ENCODE data around the gene INHBA.

INHBA gene

GRCh38 chr7:41702635-41703371, at the start of gene INHBA:
Gene INHBA (minus strand): TSS chr7:41703090. CDS start chr7:41700374, 2,716 bp downstream.
- DNase-seq (ENCODE audit: low read depth in 3 of 3): no peak

DNA sequence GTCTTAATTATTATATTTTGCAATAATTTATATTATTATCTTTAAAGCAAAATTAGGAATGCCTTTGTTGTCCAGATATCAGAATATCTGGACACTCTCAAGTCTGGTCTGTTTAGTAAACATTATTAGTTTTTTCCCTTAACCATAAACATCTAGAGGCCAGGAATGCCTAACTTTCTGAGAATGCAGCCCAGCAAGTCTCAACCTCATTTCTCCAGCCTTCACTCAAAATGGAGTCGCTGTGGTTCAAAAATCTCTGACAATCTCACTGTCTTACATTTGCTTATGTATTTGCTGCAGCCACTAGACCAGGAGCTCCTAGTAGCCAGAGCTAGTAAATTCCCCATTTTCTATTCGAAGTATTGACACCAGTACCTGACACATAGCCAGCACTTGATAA, 49.7 kb upstream of the INHBA start:
- DNase-seq (ENCODE audit: low read depth in 3 of 3): no peak

- no peak for DNase-seq (ENCODE audit: low read depth in 3 of 3)
These were observed 48.0 kb upstream of the INHBA start for GRCh38 chr7:41750661-41751540.

DNA sequence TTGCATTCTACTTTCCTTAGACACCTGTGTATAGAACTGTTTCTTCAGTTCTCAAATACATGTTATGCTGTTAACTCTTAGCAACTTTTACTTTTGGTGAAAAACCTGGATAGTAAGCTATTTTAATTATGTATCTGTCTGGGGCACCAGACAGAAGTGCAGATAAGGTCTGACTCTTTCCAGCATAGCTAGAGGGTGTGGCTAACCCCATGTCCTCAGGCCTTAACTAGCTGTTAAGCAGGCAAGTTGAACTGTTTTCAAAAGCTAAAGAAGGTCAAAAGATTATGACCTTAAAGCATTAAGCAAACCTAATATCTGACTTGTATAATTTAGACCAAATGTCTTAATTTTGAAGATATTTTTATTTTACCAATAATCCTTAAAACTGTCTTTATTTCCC, 45.1 kb upstream of the INHBA start:
- no peak for DNase-seq (ENCODE audit: low read depth in 3 of 3)

GRCh38 chr7:41745451-41745850, 42.6 kb upstream of the INHBA start:
- no peak for DNase-seq (ENCODE audit: low read depth in 3 of 3)

GRCh38 chr7:41744161-41744560, 41.3 kb upstream of the INHBA start:
- no peak for DNase-seq (ENCODE audit: low read depth in 3 of 3)

GRCh38 chr7:41742401-41743020, 39.6 kb upstream of the INHBA start:
- DNase-seq (ENCODE audit: low read depth in 3 of 3): no peak

GRCh38 chr7:41738806-41739205, 35.9 kb upstream of the INHBA start:
- DNase-seq (ENCODE audit: low read depth in 3 of 3): no peak

DNA sequence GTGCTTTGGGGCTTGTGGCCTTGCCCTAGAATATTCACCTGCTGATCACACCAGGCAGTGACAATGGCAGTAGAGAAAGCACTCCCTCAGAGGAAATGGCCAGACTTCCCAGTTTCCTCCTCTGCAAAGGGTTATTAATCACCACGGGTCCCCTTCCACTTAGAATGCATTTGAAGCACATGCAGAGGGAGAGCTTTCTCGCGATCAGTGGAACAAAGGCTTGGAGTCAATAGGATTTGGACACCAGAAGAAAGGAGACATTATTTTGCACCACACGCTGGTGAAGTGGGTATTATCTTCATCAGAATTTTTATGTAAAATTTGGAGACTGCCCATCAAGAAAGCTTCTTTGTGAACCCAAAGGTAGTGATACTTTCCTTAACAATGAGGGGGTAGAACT, 35.4 kb upstream of the INHBA start:
- no peak for DNase-seq (ENCODE audit: low read depth in 3 of 3)

GRCh38 chr7:41735206-41735605, 32.3 kb upstream of the INHBA start:
- no peak for DNase-seq (ENCODE audit: low read depth in 3 of 3)

- no peak for DNase-seq (ENCODE audit: low read depth in 3 of 3)
These were observed 30.0 kb upstream of the INHBA start for GRCh38 chr7:41732843-41733306.

DNA sequence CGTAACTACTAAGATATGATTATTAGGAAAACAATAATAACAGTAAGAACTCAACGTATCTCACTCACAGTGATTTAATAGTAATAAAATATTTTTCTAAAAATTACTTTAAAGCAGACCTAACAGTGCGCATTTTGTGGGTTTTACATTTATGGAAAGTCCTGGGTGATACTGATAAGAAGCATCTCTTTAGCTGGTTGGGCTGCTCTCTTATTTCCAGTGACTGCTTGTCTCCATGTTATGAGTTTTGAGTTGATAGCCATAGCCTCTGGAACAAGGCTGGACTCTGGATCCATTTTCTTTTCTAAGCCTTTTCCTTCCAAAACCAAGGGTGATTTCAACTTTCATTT, 29.5 kb upstream of the INHBA start:
- DNase-seq (ENCODE audit: low read depth in 3 of 3): no peak

GRCh38 chr7:41731493-41732435, 28.9 kb upstream of the INHBA start:
- DNase-seq (ENCODE audit: low read depth in 3 of 3): no peak

DNA sequence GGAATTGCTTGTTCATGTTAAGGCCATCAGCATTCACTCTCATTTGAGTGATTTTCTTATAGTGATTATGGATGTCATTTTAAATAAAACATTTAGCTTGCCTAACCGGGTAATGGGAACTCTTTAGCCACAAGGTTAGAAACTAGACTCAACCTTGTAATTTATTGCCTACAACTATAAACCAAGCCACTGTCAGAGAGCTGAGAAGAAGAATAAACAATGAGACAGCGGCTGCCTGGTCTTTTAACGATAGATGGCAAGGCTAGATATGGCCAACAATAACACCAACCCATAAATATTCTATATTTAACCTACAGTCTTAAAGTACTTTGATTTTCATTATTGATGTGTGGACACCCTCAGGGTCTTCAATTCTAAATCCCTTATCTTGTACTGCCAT, 27.8 kb upstream of the INHBA start:
- DNase-seq (ENCODE audit: low read depth in 3 of 3): no peak

DNA sequence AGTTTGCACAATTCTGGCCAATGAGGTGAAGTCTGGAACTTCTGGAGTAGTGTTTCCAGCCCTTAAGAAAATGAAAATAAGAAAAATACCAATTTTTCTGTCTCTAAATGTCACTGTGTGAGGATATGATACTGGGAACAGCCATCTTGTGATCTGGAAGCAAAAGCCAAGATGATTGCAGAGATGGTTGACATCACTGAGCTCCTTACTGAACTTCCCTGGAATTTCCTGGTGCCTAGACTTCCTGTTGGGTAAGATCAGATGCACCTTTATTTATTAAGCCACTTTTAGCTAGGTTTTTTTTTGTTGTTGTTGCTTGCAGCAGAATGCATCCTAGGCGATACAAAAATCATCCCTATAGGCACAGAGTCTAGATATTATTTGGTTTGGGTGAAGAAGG, 27.3 kb upstream of the INHBA start:
- DNase-seq (ENCODE audit: low read depth in 3 of 3): no peak

- no peak for DNase-seq (ENCODE audit: low read depth in 3 of 3)
These were observed 26.2 kb upstream of the INHBA start for GRCh38 chr7:41729059-41729458.

DNA sequence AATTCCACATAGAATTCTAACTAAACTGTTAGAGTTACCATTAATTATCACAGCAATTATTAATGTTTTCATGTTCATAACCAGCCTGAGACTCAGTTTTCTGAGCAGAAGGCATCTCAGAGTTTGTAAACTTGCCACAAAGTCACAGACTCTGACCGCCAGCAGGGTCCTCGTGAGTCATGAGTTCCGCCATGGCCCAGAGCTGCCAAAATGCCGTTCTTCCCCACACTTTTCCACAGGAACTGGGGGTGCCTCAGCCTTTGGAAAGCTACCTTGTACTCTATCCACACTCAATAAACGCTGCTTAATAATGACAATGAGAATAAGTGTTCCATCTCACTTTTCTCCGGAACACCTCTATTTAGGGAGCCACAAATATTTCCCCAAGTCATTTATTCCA, 22.1 kb upstream of the INHBA start:
- DNase-seq (ENCODE audit: low read depth in 3 of 3): no peak

DNA sequence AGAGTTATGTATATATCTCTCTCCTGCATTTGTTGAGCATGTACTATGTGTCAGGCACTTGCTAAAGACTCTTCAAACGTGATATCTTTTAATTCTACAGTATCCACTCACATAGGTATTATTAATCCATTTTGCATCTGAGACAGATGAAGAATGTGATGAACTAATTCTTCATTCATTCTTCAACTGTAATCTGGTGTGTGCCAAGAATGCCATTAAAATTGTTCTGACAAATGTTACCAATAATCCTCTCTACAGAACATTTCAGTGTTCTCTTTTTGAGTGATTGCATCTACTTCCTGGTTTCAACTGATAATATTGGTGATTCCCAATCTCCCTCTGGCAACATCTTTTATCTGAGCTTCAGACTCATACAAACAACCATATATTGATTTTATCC, 18.0 kb upstream of the INHBA start:
- no peak for DNase-seq (ENCODE audit: low read depth in 3 of 3)

- no peak for DNase-seq (ENCODE audit: low read depth in 3 of 3)
These were observed 17.2 kb upstream of the INHBA start for GRCh38 chr7:41720046-41720445.

GRCh38 chr7:41716691-41717090, 13.8 kb upstream of the INHBA start:
- no peak for DNase-seq (ENCODE audit: low read depth in 3 of 3)

- DNase-seq (ENCODE audit: low read depth in 3 of 3): no peak
These were observed 12.1 kb upstream of the INHBA start for GRCh38 chr7:41715000-41715399.
